ENCODE results near the gene CEACAM3. TPM values are rescaled to one million over a fixed set of nuclear protein-coding genes. Genes with fewer than 3 reads are reported as not detected.
"Not testable (repeated sequence)": the region's sequence is repeated elsewhere in the genome, so short reads cannot be mapped to it uniquely, and the experiment has no call there.

CEACAM3 gene
- total RNA-seq, 1 donor: not detected

GRCh38 chr19:41784743-41785142 is 11.6 kb upstream of the CEACAM3 start:
- H3K27me3 ChIP-seq (ENCODE audit: insufficient read depth, low read length): peaks cover 21% of the 10 kb centered on the region
- DNase-seq (ENCODE audit: insufficient read length, low spot score, missing footprints): no peak

GRCh38 chr19:41785653-41786052 is 10.7 kb upstream of the CEACAM3 start:
- peak; percentile 81 for TF ChIP-seq CTCF (IDR thresholded peaks at IDR 0.05; ENCODE audit: extremely low read depth, low read depth, low read length)
- Histone ChIP-seq H3K27ac (ENCODE audit: low read depth, low read length) (no peak overlapping the region), H3K4me1 (ENCODE audit: insufficient read depth, low read length) (no peaks in the 10 kb centered on the region), H3K4me2 (ENCODE audit: insufficient read depth, low read length) (no peak overlapping the region), H3K9me3 (ENCODE audit: low read depth, low read length) (no peaks in the 10 kb centered on the region), H3K79me2 (ENCODE audit: insufficient read depth, low read length) (no peaks in the 10 kb centered on the region), H4K20me1 (ENCODE audit: insufficient read depth, low read length) (no peaks in the 10 kb centered on the region), H2AFZ (ENCODE audit: low read length) (no peak overlapping the region), H3K36me3 (ENCODE audit: insufficient read depth, low read length) (no peaks in the 10 kb centered on the region), H3K27me3 (ENCODE audit: insufficient read depth, low read length) (peaks cover 21% of the 10 kb centered on the region), H3K4me3 (ENCODE audit: insufficient read depth, low read length) (no peak overlapping the region)
- DNase-seq (ENCODE audit: insufficient read length, low spot score, missing footprints): no peak

More at GRCh38 chr19:41784743-41785142, 11.6 kb upstream of the CEACAM3 start:
- no peaks in the 10 kb centered on the region for H3K9me3 ChIP-seq (ENCODE audit: low read depth, low read length)
- H3K4me1 ChIP-seq (ENCODE audit: insufficient read depth, low read length): no peaks in the 10 kb centered on the region
- no peak overlapping the region for H3K4me2 ChIP-seq (ENCODE audit: insufficient read depth, low read length)
- no peak for TF ChIP-seq CTCF (IDR thresholded peaks at IDR 0.05; ENCODE audit: extremely low read depth, low read depth, low read length)
- no peaks in the 10 kb centered on the region for H4K20me1 ChIP-seq (ENCODE audit: insufficient read depth, low read length)
- H3K27ac ChIP-seq (ENCODE audit: low read depth, low read length): no peak overlapping the region
- no peak overlapping the region for H2AFZ ChIP-seq (ENCODE audit: low read length)
- H3K36me3 ChIP-seq (ENCODE audit: insufficient read depth, low read length): no peaks in the 10 kb centered on the region
- H3K79me2 ChIP-seq (ENCODE audit: insufficient read depth, low read length): no peaks in the 10 kb centered on the region
- no peak overlapping the region for H3K4me3 ChIP-seq (ENCODE audit: insufficient read depth, low read length)

DNA sequence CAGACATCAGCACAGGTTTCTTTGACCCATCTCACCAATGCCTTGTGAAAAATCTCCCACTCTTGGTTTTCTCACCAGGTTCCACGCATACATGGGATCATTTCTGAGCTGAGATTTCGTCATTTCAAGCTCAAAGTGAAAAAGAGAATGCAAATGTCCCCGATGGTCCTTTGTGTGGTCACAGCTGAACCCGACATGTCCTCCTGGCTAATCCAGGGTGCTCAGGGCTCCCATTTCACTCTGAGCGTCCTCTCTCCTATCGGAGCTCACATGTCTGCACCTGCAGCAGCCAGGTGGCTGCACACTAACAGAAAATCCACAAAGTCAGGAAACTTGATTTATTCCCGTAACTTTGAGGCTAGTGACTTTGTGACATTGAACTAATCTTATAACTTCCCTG is 9.3 kb upstream of the CEACAM3 start:
- Histone ChIP-seq H2AFZ (ENCODE audit: low read length) (no peak overlapping the region), H3K27me3 (ENCODE audit: insufficient read depth, low read length) (peaks cover 21% of the 10 kb centered on the region), H3K9me3 (ENCODE audit: low read depth, low read length) (no peaks in the 10 kb centered on the region), H3K36me3 (ENCODE audit: insufficient read depth, low read length) (no peaks in the 10 kb centered on the region), H3K4me3 (ENCODE audit: insufficient read depth, low read length) (no peak overlapping the region), H4K20me1 (ENCODE audit: insufficient read depth, low read length) (no peaks in the 10 kb centered on the region), H3K79me2 (ENCODE audit: insufficient read depth, low read length) (no peaks in the 10 kb centered on the region), H3K27ac (ENCODE audit: low read depth, low read length) (no peak overlapping the region), H3K4me1 (ENCODE audit: insufficient read depth, low read length) (peaks cover 1% of the 10 kb centered on the region), H3K4me2 (ENCODE audit: insufficient read depth, low read length) (no peak overlapping the region)
- DNase-seq (ENCODE audit: insufficient read length, low spot score, missing footprints): no peak
- no peak for TF ChIP-seq CTCF (IDR thresholded peaks at IDR 0.05; ENCODE audit: extremely low read depth, low read depth, low read length)

DNA sequence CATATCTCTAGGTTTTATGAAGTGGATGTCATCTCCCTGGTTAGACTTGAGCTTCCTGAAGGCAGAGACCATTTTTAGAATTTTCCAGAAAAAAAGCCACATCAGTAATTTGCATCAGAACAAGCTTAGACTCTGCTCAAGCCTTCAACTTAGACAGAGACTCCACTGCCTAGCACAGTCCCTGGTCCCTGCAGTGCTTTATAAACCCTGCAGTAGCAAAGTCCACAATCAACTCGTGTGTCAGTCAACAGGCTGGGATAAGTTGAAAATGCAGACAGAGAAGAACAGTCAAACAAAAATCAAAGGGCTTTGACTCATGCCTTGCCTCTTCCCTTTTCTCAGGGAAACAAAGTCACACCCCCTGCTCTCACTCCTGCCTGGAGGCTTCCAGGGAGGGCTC is 7.9 kb upstream of the CEACAM3 start:
- H3K27ac ChIP-seq (ENCODE audit: low read depth, low read length); H3K4me3 ChIP-seq (ENCODE audit: insufficient read depth, low read length); H3K79me2 ChIP-seq (ENCODE audit: insufficient read depth, low read length); DNase-seq (ENCODE audit: insufficient read length, low spot score, missing footprints); H3K4me2 ChIP-seq (ENCODE audit: insufficient read depth, low read length); H2AFZ ChIP-seq (ENCODE audit: low read length); H3K9me3 ChIP-seq (ENCODE audit: low read depth, low read length); H4K20me1 ChIP-seq (ENCODE audit: insufficient read depth, low read length); H3K36me3 ChIP-seq (ENCODE audit: insufficient read depth, low read length): not testable (repeated sequence)
- Histone ChIP-seq H3K4me1 (ENCODE audit: insufficient read depth, low read length) (peaks cover 10% of the 10 kb centered on the region), H3K27me3 (ENCODE audit: insufficient read depth, low read length) (peaks cover 21% of the 10 kb centered on the region)

DNA sequence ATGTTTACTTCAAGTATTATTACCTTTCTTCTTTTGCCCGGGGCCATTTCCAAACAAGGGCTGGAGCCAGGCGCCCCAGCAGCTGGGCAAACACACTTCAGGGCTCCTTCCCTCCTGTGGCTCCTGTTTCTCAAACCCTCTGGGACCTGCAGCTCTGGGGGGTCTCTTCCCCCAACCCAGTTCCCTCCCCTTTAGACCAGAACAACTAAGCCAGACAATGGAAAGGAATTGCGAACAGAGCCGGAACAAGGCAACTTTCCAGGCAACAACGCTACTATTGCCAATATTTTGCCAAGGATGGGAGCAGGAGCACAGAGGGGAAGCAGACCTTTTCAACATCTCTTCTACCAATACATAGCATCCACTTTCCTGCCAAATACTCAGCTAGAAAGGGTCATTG is 7.3 kb upstream of the CEACAM3 start:
- not testable (repeated sequence) for H3K4me2 ChIP-seq (ENCODE audit: insufficient read depth, low read length); H3K9me3 ChIP-seq (ENCODE audit: low read depth, low read length); DNase-seq (ENCODE audit: insufficient read length, low spot score, missing footprints); H4K20me1 ChIP-seq (ENCODE audit: insufficient read depth, low read length); H3K79me2 ChIP-seq (ENCODE audit: insufficient read depth, low read length); H3K36me3 ChIP-seq (ENCODE audit: insufficient read depth, low read length); H3K27ac ChIP-seq (ENCODE audit: low read depth, low read length); H3K4me3 ChIP-seq (ENCODE audit: insufficient read depth, low read length); H2AFZ ChIP-seq (ENCODE audit: low read length)
- Histone ChIP-seq H3K27me3 (ENCODE audit: insufficient read depth, low read length) (peaks cover 21% of the 10 kb centered on the region), H3K4me1 (ENCODE audit: insufficient read depth, low read length) (peaks cover 10% of the 10 kb centered on the region)

All from osteoblast (primary cell).